Hepatocyte (in vitro differentiated cells): ENCODE results near the gene ATP8A2. TPM values are rescaled to one million over a fixed set of nuclear protein-coding genes. Genes with fewer than 3 reads are reported as not detected.

ENCODE experiments used
- DNase-seq: peaks from one replicate; pipeline ENCODE4 v3.0.0-alpha.2; 2016; ENCODE audit warnings: low spot score
- H2AFZ ChIP-seq: fragments of 200-600 bp; sonication (generic); 2 replicates; pipeline ENCODE4 v1.6.0; 2016; ENCODE audit warnings: antibody characterized with exemption, mild to moderate bottlenecking
- H3K27ac ChIP-seq: fragments of 200-600 bp; sonication (generic); 2 replicates; pipeline ENCODE4 v1.5.1; 2016; ENCODE audit warnings: mild to moderate bottlenecking
- H3K27me3 ChIP-seq: fragments of 200-600 bp; sonication (generic); 2 replicates; pipeline ENCODE4 v1.6.1; 2016
- H3K36me3 ChIP-seq: fragments of 200-600 bp; sonication (generic); replicated peaks from 2 replicates; pipeline ENCODE4 v1.5.1; 2016; ENCODE audit warnings: low read depth; ENCODE audit not compliant: insufficient read depth
- H3K4me1 ChIP-seq: fragments of 200-600 bp; sonication (generic); 2 replicates; pipeline ENCODE4 v1.5.1; 2016; ENCODE audit warnings: mild to moderate bottlenecking, moderate library complexity; ENCODE audit not compliant: insufficient read depth
- H3K4me2 ChIP-seq: fragments of 200-600 bp; sonication (generic); 2 replicates; pipeline ENCODE4 v1.6.0; 2016
- H3K4me3 ChIP-seq: fragments of 200-600 bp; sonication (generic); 2 replicates; pipeline ENCODE4 v1.5.1; 2016; ENCODE audit warnings: mild to moderate bottlenecking
- H3K79me2 ChIP-seq: fragments of 200-600 bp; sonication (generic); 2 replicates; pipeline ENCODE4 v1.6.0; 2017; ENCODE audit warnings: mild to moderate bottlenecking
- H3K9me2 ChIP-seq: fragments of 200-600 bp; sonication (generic); replicated peaks from 2 replicates; pipeline ENCODE4 v1.6.0; 2017; ENCODE audit warnings: mild to moderate bottlenecking; ENCODE audit not compliant: insufficient read depth
- H3K9me3 ChIP-seq: fragments of 200-600 bp; sonication (generic); 2 replicates; pipeline ENCODE4 v1.5.1; 2016; ENCODE audit warnings: low read depth, mild to moderate bottlenecking
- H4K20me1 ChIP-seq: fragments of 200-600 bp; sonication (generic); 2 replicates; pipeline ENCODE4 v1.6.0; 2016; ENCODE audit warnings: mild to moderate bottlenecking; ENCODE audit not compliant: insufficient read depth, poor library complexity, severe bottlenecking
- EZH2 ChIP-seq: fragments of 200-600 bp; sonication (generic); IDR thresholded peaks from 2 replicates; pipeline ENCODE4 v1.6.1; 2016; ENCODE audit warnings: antibody characterized with exemption, mild to moderate bottlenecking, borderline replicate concordance
- EZH2phosphoT487 ChIP-seq: fragments of 200-600 bp; sonication (generic); IDR thresholded peaks from one replicate; pipeline ENCODE4 v1.6.1; 2018; ENCODE audit warnings: antibody characterized with exemption, mild to moderate bottlenecking, low read depth, moderate library complexity; ENCODE audit not compliant: unreplicated experiment, severe bottlenecking
- WGBS: methylation state at CpG from one replicate; pipeline ENCODE4 v1.1.6; 2016; ENCODE audit warnings: low lambda C conversion rate; ENCODE audit errors: missing lambda C conversion rate; 5-methylcytosine and 5-hydroxymethylcytosine counted together
- polyA plus RNA-seq: library from polyadenylated mRNA; unstranded; fragments of >200 nt; fragmentation: Nextera tagmentation; extraction: Ambion mirVana; gene quantifications from 2 replicates; pipeline ENCODE4 v1.2.1, GENCODE V29; 2016
- total RNA-seq: library from RNA; depleted of rRNA; stranded (reverse); fragments of >200 nt; gene quantifications from 2 replicates; pipeline ENCODE4 v1.2.3, GENCODE V29; 2014
- TF ChIP-seq, protein P1 (sequence below): fragments of 200-600 bp; sonication (generic); IDR thresholded peaks from 2 replicates; pipeline ENCODE4 v1.5.1; 2016; ENCODE audit warnings: antibody characterized with exemption, mild to moderate bottlenecking; ENCODE audit not compliant: poor library complexity

Gene ATP8A2
- total and polyA plus RNA-seq, 2 experiments from 2014 or later, result 2.1 to 3.1 TPM

DNA sequence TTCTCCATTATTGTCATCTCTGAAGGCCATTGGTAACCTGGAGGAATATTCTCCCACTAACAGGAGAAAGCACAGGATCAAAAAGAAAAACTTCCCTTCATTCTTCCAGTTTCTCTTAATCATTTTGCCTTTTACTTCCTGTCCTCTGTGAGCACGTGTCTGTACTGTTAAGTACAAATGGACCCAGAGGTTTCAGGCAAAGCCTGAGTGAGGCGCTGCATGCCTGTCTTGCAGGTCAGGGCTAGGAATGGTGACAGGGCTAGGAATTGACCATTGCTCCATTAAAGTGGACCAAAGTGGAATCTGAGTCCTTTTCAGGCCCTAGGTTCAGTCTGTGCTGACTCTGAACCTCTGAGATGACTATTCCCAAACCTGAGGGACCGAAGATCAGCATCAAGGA is 353.3 kb downstream of the ATP8A2 start:
- no peaks in the 10 kb centered on the region for H3K36me3 ChIP-seq
- H3K79me2 ChIP-seq, result no peaks in the 10 kb centered on the region
- no peak overlapping the region for H3K4me2 ChIP-seq
- H3K9me2 ChIP-seq, result no peaks in the 10 kb centered on the region
- no peak overlapping the region for H2AFZ ChIP-seq
- H3K4me1 ChIP-seq, result no peaks in the 10 kb centered on the region
- TF ChIP-seq EZH2phosphoT487 (no peak), EZH2 (no peak)
- TF ChIP-seq, protein P1, sequence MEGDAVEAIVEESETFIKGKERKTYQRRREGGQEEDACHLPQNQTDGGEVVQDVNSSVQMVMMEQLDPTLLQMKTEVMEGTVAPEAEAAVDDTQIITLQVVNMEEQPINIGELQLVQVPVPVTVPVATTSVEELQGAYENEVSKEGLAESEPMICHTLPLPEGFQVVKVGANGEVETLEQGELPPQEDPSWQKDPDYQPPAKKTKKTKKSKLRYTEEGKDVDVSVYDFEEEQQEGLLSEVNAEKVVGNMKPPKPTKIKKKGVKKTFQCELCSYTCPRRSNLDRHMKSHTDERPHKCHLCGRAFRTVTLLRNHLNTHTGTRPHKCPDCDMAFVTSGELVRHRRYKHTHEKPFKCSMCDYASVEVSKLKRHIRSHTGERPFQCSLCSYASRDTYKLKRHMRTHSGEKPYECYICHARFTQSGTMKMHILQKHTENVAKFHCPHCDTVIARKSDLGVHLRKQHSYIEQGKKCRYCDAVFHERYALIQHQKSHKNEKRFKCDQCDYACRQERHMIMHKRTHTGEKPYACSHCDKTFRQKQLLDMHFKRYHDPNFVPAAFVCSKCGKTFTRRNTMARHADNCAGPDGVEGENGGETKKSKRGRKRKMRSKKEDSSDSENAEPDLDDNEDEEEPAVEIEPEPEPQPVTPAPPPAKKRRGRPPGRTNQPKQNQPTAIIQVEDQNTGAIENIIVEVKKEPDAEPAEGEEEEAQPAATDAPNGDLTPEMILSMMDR, result no peak
- H4K20me1 ChIP-seq, result no peaks in the 10 kb centered on the region
- no peaks in the 10 kb centered on the region for H3K27me3 ChIP-seq
- no peaks in the 10 kb centered on the region for H3K9me3 ChIP-seq
- WGBS, result 92% methylated on average over 3 of the region's 3 CpGs
- no peak overlapping the region for H3K27ac ChIP-seq
- no peak overlapping the region for H3K4me3 ChIP-seq
- DNase-seq, result no peak

GRCh38 chr13:25727250-25727649 is 355.5 kb downstream of the ATP8A2 start:
- H3K36me3 ChIP-seq, result no peaks in the 10 kb centered on the region
- peak; percentile 18 for DNase-seq
- no peaks in the 10 kb centered on the region for H3K9me3 ChIP-seq
- H3K4me3 ChIP-seq, result no peak overlapping the region
- no peak overlapping the region for H3K4me2 ChIP-seq
- no peaks in the 10 kb centered on the region for H4K20me1 ChIP-seq
- no peaks in the 10 kb centered on the region for H3K9me2 ChIP-seq
- no peak overlapping the region for H3K27ac ChIP-seq
- WGBS, result 41% methylated on average over 6 of the region's 6 CpGs
- no peak overlapping the region for H2AFZ ChIP-seq
- no peaks in the 10 kb centered on the region for H3K79me2 ChIP-seq
- peaks cover 3% of the 10 kb centered on the region for H3K27me3 ChIP-seq
- TF ChIP-seq EZH2 (no peak), EZH2phosphoT487 (no peak)
- TF ChIP-seq, protein P1, result no peak
- no peaks in the 10 kb centered on the region for H3K4me1 ChIP-seq

GRCh38 chr13:25727810-25728209 is 356.0 kb downstream of the ATP8A2 start:
- H3K79me2 ChIP-seq, result no peaks in the 10 kb centered on the region
- no peak overlapping the region for H3K27ac ChIP-seq
- H3K4me1 ChIP-seq, result no peaks in the 10 kb centered on the region
- 82% methylated on average over 8 of the region's 8 CpGs for WGBS
- no peak for DNase-seq
- no peaks in the 10 kb centered on the region for H3K9me3 ChIP-seq
- H2AFZ ChIP-seq, result no peak overlapping the region
- H3K27me3 ChIP-seq, result peaks cover 3% of the 10 kb centered on the region
- no peaks in the 10 kb centered on the region for H4K20me1 ChIP-seq
- H3K4me2 ChIP-seq, result no peak overlapping the region
- no peak overlapping the region for H3K4me3 ChIP-seq
- no peaks in the 10 kb centered on the region for H3K36me3 ChIP-seq
- TF ChIP-seq, protein P1, result no peak
- TF ChIP-seq EZH2phosphoT487 (no peak), EZH2 (no peak)
- H3K9me2 ChIP-seq, result no peaks in the 10 kb centered on the region

- Histone ChIP-seq H3K27ac (no peak overlapping the region), H3K4me2 (no peak overlapping the region), H3K79me2 (no peaks in the 10 kb centered on the region), H3K4me3 (no peak overlapping the region), H4K20me1 (no peaks in the 10 kb centered on the region), H3K27me3 (peaks cover 3% of the 10 kb centered on the region), H3K9me2 (no peaks in the 10 kb centered on the region), H3K36me3 (no peaks in the 10 kb centered on the region), H3K9me3 (no peaks in the 10 kb centered on the region), H2AFZ (no peak overlapping the region), H3K4me1 (no peaks in the 10 kb centered on the region)
- DNase-seq, result no peak
- WGBS, result 88% methylated on average over 7 of the region's 7 CpGs
- TF ChIP-seq EZH2 (no peak), EZH2phosphoT487 (no peak)
- TF ChIP-seq, protein P1, result no peak
Measured at GRCh38 chr13:25729201-25729600, 357.4 kb downstream of the ATP8A2 start.
